ENCODE data around the gene TSPAN33.

TSPAN33 gene

DNA sequence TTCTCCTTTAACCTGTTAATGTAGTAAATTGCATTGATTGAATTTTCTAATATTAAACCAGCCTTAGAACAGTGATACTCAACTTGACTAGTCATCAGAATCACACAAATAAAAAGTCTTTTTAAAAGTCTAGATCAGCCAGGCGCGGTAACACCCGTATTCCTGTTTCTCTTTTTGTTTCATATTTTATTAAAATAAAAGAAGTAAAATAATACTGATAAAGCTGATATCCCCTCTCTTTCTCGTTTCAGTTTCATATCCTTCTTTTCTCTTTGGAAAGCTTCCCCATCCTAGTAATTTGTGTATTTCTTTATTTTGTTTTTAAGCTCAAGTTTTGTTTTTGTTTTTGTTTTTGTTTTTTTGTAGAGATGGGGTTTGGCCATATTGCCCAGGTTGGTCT, 53.3 kb downstream of the TSPAN33 start:
- H3K14ac ChIP-seq (ENCODE audit: low read length), result no peak overlapping the region
- H2BK15ac ChIP-seq (ENCODE audit: low read length), result no peak overlapping the region
- DNase-seq (ENCODE audit: low spot score), result no peak
- no peak overlapping the region for H4K8ac ChIP-seq (ENCODE audit: low read depth, low read length)
- no peak overlapping the region for H3K4ac ChIP-seq (ENCODE audit: low read length)
- H3K27ac ChIP-seq (replicated peaks; ENCODE audit: low read length), result no peak overlapping the region
- no peak overlapping the region for H3K23ac ChIP-seq (ENCODE audit: low read depth, low read length, poor library complexity)
- H2BK120ac ChIP-seq (ENCODE audit: low read depth, low read length), result no peak overlapping the region
- H4K91ac ChIP-seq (ENCODE audit: low read depth, low read length, poor library complexity), result no peak overlapping the region
- no peak overlapping the region for H2AFZ ChIP-seq (ENCODE audit: low read length)
- no peaks in the 10 kb centered on the region for H3K27me3 ChIP-seq (ENCODE audit: control insufficient read depth in 3 of 3, insufficient read depth in 3 of 3, low read depth in 1 of 3, low read length in 3 of 3)
- no peak overlapping the region for H2BK12ac ChIP-seq (ENCODE audit: low read length)
- H3K9me3 ChIP-seq (replicated peaks in 1 of 2; ENCODE audit: control insufficient read depth in 2 of 2, insufficient read depth in 1 of 2, low read depth in 1 of 2, low read length in 2 of 2), result peaks cover 0 to 21% of the 10 kb centered on the region in 2 donors
- no peak overlapping the region for H2BK5ac ChIP-seq (ENCODE audit: low read length)
- no peak overlapping the region for H3K4me2 ChIP-seq (ENCODE audit: insufficient read depth, low read length, poor library complexity, severe bottlenecking)
- WGBS, 2 donors (ENCODE audit: extremely low coverage in 2 of 2, insufficient read length in 2 of 2, insufficient replicate concordance in 1 of 2), result no CpG with 5 or more reads among the region's 4 CpGs
- no peak overlapping the region for H3K4me3 ChIP-seq (ENCODE audit: low read length in 2 of 2)
- H3K18ac ChIP-seq (ENCODE audit: low read length), result no peak overlapping the region
- H3K36me3 ChIP-seq (replicated peaks in 1 of 2; ENCODE audit: control insufficient read depth in 2 of 2, insufficient read depth in 2 of 2, low read length in 2 of 2), result peaks cover 8 to 63% of the 10 kb centered on the region in 2 donors
- H3K79me1 ChIP-seq (ENCODE audit: low read depth, low read length), result peaks cover 13% of the 10 kb centered on the region
- no peaks in the 10 kb centered on the region for H3K4me1 ChIP-seq (ENCODE audit: control insufficient read depth in 2 of 2, insufficient read depth in 1 of 2, low read depth in 1 of 2, low read length in 2 of 2)
- no peak overlapping the region for H2AK5ac ChIP-seq (ENCODE audit: low read depth, low read length)
- H3K9ac ChIP-seq (ENCODE audit: low read depth, low read length, poor library complexity), result no peak overlapping the region

DNA sequence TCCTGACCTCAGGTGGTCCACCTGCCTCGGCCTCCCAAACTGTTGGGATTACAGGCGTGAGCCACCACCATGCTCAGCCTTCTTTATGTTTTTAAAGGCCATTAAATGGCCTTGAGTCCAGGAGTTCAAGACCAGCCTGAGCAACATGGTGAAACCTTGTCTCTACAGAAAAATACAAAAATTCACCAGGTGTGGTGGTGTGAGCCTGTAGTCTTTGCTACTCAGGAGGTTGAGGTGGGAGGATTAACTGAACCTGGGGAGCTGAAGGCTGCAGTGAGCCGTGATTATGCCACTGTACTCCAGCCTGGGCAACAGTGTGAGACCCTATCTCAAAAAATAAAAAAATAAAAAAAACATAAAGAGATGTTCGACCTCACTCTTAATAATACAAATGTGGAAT, 54.9 kb downstream of the TSPAN33 start:
- WGBS, 2 donors (ENCODE audit: extremely low coverage in 2 of 2, insufficient read length in 2 of 2, insufficient replicate concordance in 1 of 2), result no CpG with 5 or more reads among the region's 4 CpGs
- Histone ChIP-seq H2BK5ac (ENCODE audit: low read length) (no peak overlapping the region), H2AFZ (ENCODE audit: low read length) (no peak overlapping the region), H3K27me3 (ENCODE audit: control insufficient read depth in 3 of 3, insufficient read depth in 3 of 3, low read depth in 1 of 3, low read length in 3 of 3) (no peaks in the 10 kb centered on the region), H3K23ac (ENCODE audit: low read depth, low read length, poor library complexity) (no peak overlapping the region), H3K14ac (ENCODE audit: low read length) (no peak overlapping the region), H3K4me1 (ENCODE audit: control insufficient read depth in 2 of 2, insufficient read depth in 1 of 2, low read depth in 1 of 2, low read length in 2 of 2) (no peaks in the 10 kb centered on the region), H3K9me3 (replicated peaks in 1 of 2; ENCODE audit: control insufficient read depth in 2 of 2, insufficient read depth in 1 of 2, low read depth in 1 of 2, low read length in 2 of 2) (peaks cover 0 to 16% of the 10 kb centered on the region in 2 donors), H4K91ac (ENCODE audit: low read depth, low read length, poor library complexity) (no peak overlapping the region), H3K79me1 (ENCODE audit: low read depth, low read length) (peaks cover 16% of the 10 kb centered on the region), H3K4me3 (ENCODE audit: low read length in 2 of 2) (no peak overlapping the region), H2BK15ac (ENCODE audit: low read length) (no peak overlapping the region), H2AK5ac (ENCODE audit: low read depth, low read length) (no peak overlapping the region), H2BK12ac (ENCODE audit: low read length) (no peak overlapping the region), H2BK120ac (ENCODE audit: low read depth, low read length) (no peak overlapping the region), H3K36me3 (replicated peaks in 1 of 2; ENCODE audit: control insufficient read depth in 2 of 2, insufficient read depth in 2 of 2, low read length in 2 of 2) (peaks cover 5 to 64% of the 10 kb centered on the region in 2 donors), H3K18ac (ENCODE audit: low read length) (no peak overlapping the region), H3K4ac (ENCODE audit: low read length) (no peak overlapping the region), H3K4me2 (ENCODE audit: insufficient read depth, low read length, poor library complexity, severe bottlenecking) (no peak overlapping the region), H4K8ac (ENCODE audit: low read depth, low read length) (no peak overlapping the region), H3K9ac (ENCODE audit: low read depth, low read length, poor library complexity) (no peak overlapping the region), H3K27ac (replicated peaks; ENCODE audit: low read length) (no peak overlapping the region)
- no peak for DNase-seq (ENCODE audit: low spot score)

DNA sequence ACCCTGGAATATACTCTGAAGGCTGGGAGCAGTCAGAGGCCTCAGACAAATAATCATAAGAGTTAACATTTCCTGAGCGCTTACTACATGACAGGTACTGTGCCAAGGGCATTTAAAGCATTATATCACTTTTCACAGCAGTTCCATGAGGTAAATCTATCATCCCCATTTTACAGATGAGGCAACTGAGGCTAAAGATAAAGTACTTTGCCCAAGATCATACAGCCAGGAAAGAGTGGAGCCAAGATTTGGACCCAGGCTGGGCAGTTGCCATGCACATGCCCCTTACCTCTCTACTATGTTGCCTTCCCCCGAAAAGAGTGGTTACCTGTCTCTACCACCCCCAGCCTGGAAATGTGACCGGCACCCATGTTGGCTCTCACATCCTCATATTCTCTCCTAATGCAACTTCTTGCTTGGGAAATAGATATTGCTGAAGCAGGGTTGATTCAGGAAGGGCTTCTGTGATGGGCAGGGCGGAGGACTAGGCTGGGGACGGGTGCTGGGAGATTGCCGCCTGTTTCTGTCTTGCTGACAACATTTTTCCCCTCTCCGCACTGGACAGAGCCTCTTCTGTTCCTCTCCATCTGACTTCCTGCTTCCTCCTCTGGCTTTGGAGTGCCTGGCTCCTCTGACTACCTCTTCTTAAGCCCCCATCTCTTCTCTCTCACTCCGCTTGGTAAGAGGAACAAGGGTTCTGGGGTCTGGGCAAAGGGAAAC, 57.7 kb downstream of the TSPAN33 start:
- no peak overlapping the region for H2BK5ac ChIP-seq (ENCODE audit: low read length)
- no peak overlapping the region for H4K8ac ChIP-seq (ENCODE audit: low read depth, low read length)
- no peak overlapping the region for H3K14ac ChIP-seq (ENCODE audit: low read length)
- WGBS, 2 donors (ENCODE audit: extremely low coverage in 2 of 2, insufficient read length in 2 of 2, insufficient replicate concordance in 1 of 2), result no CpG with 5 or more reads among the region's 8 CpGs
- H3K9ac ChIP-seq (ENCODE audit: low read depth, low read length, poor library complexity), result no peak overlapping the region
- no peak for DNase-seq (ENCODE audit: low spot score)
- H4K91ac ChIP-seq (ENCODE audit: low read depth, low read length, poor library complexity), result no peak overlapping the region
- no peaks in the 10 kb centered on the region for H3K4me1 ChIP-seq (ENCODE audit: control insufficient read depth in 2 of 2, insufficient read depth in 1 of 2, low read depth in 1 of 2, low read length in 2 of 2)
- H2AFZ ChIP-seq (ENCODE audit: low read length), result no peak overlapping the region
- no peak overlapping the region for H2BK12ac ChIP-seq (ENCODE audit: low read length)
- no peaks in the 10 kb centered on the region for H3K27me3 ChIP-seq (ENCODE audit: control insufficient read depth in 3 of 3, insufficient read depth in 3 of 3, low read depth in 1 of 3, low read length in 3 of 3)
- H3K4me2 ChIP-seq (ENCODE audit: insufficient read depth, low read length, poor library complexity, severe bottlenecking), result no peak overlapping the region
- H2BK120ac ChIP-seq (ENCODE audit: low read depth, low read length), result no peak overlapping the region
- H2AK5ac ChIP-seq (ENCODE audit: low read depth, low read length), result no peak overlapping the region
- H2BK15ac ChIP-seq (ENCODE audit: low read length), result no peak overlapping the region
- H3K79me1 ChIP-seq (ENCODE audit: low read depth, low read length), result peaks cover 18% of the 10 kb centered on the region
- H3K9me3 ChIP-seq (replicated peaks in 1 of 2; ENCODE audit: control insufficient read depth in 2 of 2, insufficient read depth in 1 of 2, low read depth in 1 of 2, low read length in 2 of 2), result peaks cover 0 to 11% of the 10 kb centered on the region in 2 donors
- no peak overlapping the region for H3K27ac ChIP-seq (replicated peaks; ENCODE audit: low read length)
- no peak overlapping the region for H3K4me3 ChIP-seq (ENCODE audit: low read length in 2 of 2)
- no peak overlapping the region for H3K18ac ChIP-seq (ENCODE audit: low read length)
- no peak overlapping the region for H3K4ac ChIP-seq (ENCODE audit: low read length)
- H3K23ac ChIP-seq (ENCODE audit: low read depth, low read length, poor library complexity), result no peak overlapping the region
- peaks cover 20 to 78% of the 10 kb centered on the region in 2 donors for H3K36me3 ChIP-seq (replicated peaks in 1 of 2; ENCODE audit: control insufficient read depth in 2 of 2, insufficient read depth in 2 of 2, low read length in 2 of 2)

DNA sequence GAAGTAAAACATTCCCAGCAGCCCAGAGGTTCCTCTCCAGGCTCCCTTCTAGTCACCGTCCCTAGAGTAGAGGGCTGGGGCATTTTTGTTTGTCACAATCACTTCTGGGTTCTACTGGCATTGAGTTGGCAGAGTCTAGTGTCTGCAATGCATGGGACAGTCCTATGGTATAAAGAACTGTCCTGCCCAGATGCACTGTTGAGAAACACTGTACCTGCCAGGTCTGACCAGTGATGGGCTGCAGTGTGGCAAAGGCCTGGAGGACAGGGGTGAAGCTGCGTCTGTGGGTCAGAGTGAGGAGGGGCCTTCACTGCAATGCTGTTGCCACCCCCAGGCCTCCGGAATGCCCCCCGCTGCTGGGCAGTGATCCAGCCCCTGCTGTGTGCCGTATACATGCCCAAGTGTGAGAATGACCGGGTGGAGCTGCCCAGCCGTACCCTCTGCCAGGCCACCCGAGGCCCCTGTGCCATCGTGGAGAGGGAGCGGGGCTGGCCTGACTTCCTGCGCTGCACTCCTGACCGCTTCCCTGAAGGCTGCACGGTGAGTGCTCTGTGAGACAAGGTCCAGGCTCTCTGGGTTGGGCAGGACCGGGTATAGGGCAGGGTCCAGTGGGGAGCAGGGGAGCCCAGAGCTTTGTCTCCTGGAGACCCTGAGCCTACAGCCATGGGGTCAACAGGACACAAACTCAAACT, 58.7 kb downstream of the TSPAN33 start:
- WGBS, 2 donors (ENCODE audit: extremely low coverage in 2 of 2, insufficient read length in 2 of 2, insufficient replicate concordance in 1 of 2), result no CpG with 5 or more reads among the region's 14 CpGs
- H3K4ac ChIP-seq (ENCODE audit: low read length), result no peak overlapping the region
- H4K91ac ChIP-seq (ENCODE audit: low read depth, low read length, poor library complexity), result no peak overlapping the region
- no peak overlapping the region for H2BK12ac ChIP-seq (ENCODE audit: low read length)
- no peak overlapping the region for H3K4me3 ChIP-seq (ENCODE audit: low read length in 2 of 2)
- no peaks in the 10 kb centered on the region for H3K27me3 ChIP-seq (ENCODE audit: control insufficient read depth in 3 of 3, insufficient read depth in 3 of 3, low read depth in 1 of 3, low read length in 3 of 3)
- no peak overlapping the region for H2BK15ac ChIP-seq (ENCODE audit: low read length)
- H3K79me1 ChIP-seq (ENCODE audit: low read depth, low read length), result peaks cover 18% of the 10 kb centered on the region
- no peak overlapping the region for H2AFZ ChIP-seq (ENCODE audit: low read length)
- H3K23ac ChIP-seq (ENCODE audit: low read depth, low read length, poor library complexity), result no peak overlapping the region
- no peak overlapping the region for H3K9ac ChIP-seq (ENCODE audit: low read depth, low read length, poor library complexity)
- H3K4me1 ChIP-seq (ENCODE audit: control insufficient read depth in 2 of 2, insufficient read depth in 1 of 2, low read depth in 1 of 2, low read length in 2 of 2), result no peaks in the 10 kb centered on the region
- H3K27ac ChIP-seq (replicated peaks; ENCODE audit: low read length), result no peak overlapping the region
- H3K14ac ChIP-seq (ENCODE audit: low read length), result no peak overlapping the region
- DNase-seq (ENCODE audit: low spot score), result no peak
- no peak overlapping the region for H2AK5ac ChIP-seq (ENCODE audit: low read depth, low read length)
- no peak overlapping the region for H2BK120ac ChIP-seq (ENCODE audit: low read depth, low read length)
- peaks cover 0 to 11% of the 10 kb centered on the region in 2 donors for H3K9me3 ChIP-seq (replicated peaks in 1 of 2; ENCODE audit: control insufficient read depth in 2 of 2, insufficient read depth in 1 of 2, low read depth in 1 of 2, low read length in 2 of 2)
- no peak overlapping the region for H4K8ac ChIP-seq (ENCODE audit: low read depth, low read length)
- no peak overlapping the region for H3K18ac ChIP-seq (ENCODE audit: low read length)
- peaks cover 22 to 84% of the 10 kb centered on the region in 2 donors for H3K36me3 ChIP-seq (replicated peaks in 1 of 2; ENCODE audit: control insufficient read depth in 2 of 2, insufficient read depth in 2 of 2, low read length in 2 of 2)
- no peak overlapping the region for H3K4me2 ChIP-seq (ENCODE audit: insufficient read depth, low read length, poor library complexity, severe bottlenecking)
- no peak overlapping the region for H2BK5ac ChIP-seq (ENCODE audit: low read length)

Data from neuronal stem cell (in vitro differentiated cells).